Activated naive CD8-positive, alpha-beta T cell treated with anti-CD3 and anti-CD28 coated beads, Interleukin-2, amount 10 ng/mL, durations not matched to agents 7 days and 5 days (primary cell): ENCODE measurements around the gene TKTL1. TPM values are rescaled to one million over a fixed set of nuclear protein-coding genes. Genes with fewer than 3 reads are reported as not detected.
"Not testable (repeated sequence)": the region's sequence is repeated elsewhere in the genome, so short reads cannot be mapped to it uniquely, and the experiment has no call there.

ENCODE experiments used
- ATAC-seq: fragments of 150-1000 bp; cut with Tn5 transposase; one replicate; pipeline ENCODE4 v1.10.0; 2021; ENCODE audit warnings: low read depth, moderate library complexity
- POLR2A ChIA-PET: fragments of 350-600 bp; sonication (Branson Sonifier 250); formaldehyde crosslinking; loops from one replicate; lab custom pipeline; 2021; ENCODE audit warnings: antibody characterized with exemption; lab: Charles Lee
- DNase-seq: peaks from one replicate; pipeline ENCODE4 v3.0.0; 2021
- H3K27ac Mint-ChIP-seq: one replicate; pipeline ENCODE4 v1.8.0; 2022; ENCODE audit warnings: mild to moderate bottlenecking, mixed read lengths
- H3K27me3 Mint-ChIP-seq: one replicate; pipeline ENCODE4 v1.8.0; 2022; ENCODE audit warnings: mild to moderate bottlenecking, moderate library complexity, mixed read lengths
- H3K36me3 Mint-ChIP-seq: one replicate; pipeline ENCODE4 v1.8.0; 2021; ENCODE audit warnings: mild to moderate bottlenecking, mixed read lengths
- H3K4me1 Mint-ChIP-seq: one replicate; pipeline ENCODE4 v1.8.0; 2021; ENCODE audit warnings: mixed read lengths
- H3K4me3 Mint-ChIP-seq: one replicate; pipeline ENCODE4 v1.8.0; 2022; ENCODE audit warnings: mild to moderate bottlenecking, moderate library complexity, mixed read lengths
- H3K9me3 Mint-ChIP-seq: one replicate; pipeline ENCODE4 v1.8.0; 2021; ENCODE audit warnings: mixed read lengths
- total RNA-seq, 2 experiments: library from RNA; stranded (reverse); gene quantifications; one replicate each; pipeline ENCODE4 v1.2.3, GENCODE V29; 2021

TKTL1 gene
- total RNA-seq, 2 experiments from 2014 or later = 0.31 to 1.2 TPM

DNA sequence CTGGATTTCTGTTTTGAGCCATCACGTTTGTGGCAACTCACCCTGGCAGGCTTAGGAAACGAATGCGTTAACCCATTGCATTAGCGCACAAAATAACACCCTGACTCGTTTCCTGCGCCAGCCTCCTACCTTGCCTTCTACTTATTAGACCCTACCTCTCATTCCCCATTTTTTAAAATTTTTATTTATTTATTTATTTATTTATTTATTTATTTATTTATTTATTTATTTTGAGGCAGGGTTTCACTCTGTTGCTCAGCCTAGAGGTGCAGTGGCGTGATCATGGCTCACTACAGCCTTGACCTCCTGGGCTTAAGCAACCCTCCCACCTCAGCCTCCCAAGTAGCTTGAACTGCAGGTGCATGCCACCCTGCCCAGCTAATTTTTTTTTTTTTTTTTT lies 7.4 kb downstream of the TKTL1 start:
- DNase-seq, ATAC-seq, H3K4me3 Mint-ChIP-seq, H3K9me3 Mint-ChIP-seq, POLR2A ChIA-PET, H3K27me3 Mint-ChIP-seq, H3K27ac Mint-ChIP-seq, H3K36me3 Mint-ChIP-seq, H3K4me1 Mint-ChIP-seq: not testable (repeated sequence)

DNA sequence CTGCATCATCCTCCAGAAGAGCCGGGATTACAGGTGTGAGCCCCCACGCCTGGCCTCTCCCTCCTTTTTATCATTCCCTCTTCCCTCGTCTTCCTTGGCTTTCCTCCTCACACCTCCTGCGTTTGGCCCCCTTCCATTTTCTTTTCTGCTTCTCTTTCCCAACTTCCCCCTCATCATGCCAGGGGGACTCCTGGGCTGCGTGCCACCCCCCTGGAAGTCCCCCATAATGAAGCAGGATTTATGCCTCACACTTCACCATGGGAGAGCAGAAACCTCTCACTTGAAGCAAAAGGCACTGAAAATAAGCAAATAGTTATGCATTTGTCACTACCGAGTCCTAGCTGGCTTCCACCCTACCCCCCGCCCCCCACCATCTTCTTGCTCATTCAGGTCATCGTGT lies 7.9 kb downstream of the TKTL1 start:
- DNase-seq (no peak), ATAC-seq (no peak)
- Mint-ChIP-seq H3K9me3 (no peaks in the 10 kb centered on the region), H3K4me1 (peaks cover 5% of the 10 kb centered on the region), H3K27ac (peak overlapping the region; percentile 58), H3K36me3 (no peaks in the 10 kb centered on the region), H3K4me3 (no peak overlapping the region), H3K27me3 (peaks cover 1% of the 10 kb centered on the region)
- POLR2A ChIA-PET = interaction anchor here (0.6 kb wide), 1 partner anchor 251 kb away, joined by 3 read pairs; no protein-coding TSS in a partner anchor

GRCh38 chrX:154304846-154305245 lies 9.3 kb downstream of the TKTL1 start:
- Mint-ChIP-seq H3K4me3 (no peak overlapping the region), H3K27me3 (peaks cover 1% of the 10 kb centered on the region), H3K9me3 (no peaks in the 10 kb centered on the region), H3K27ac (no peak overlapping the region), H3K36me3 (no peaks in the 10 kb centered on the region), H3K4me1 (peaks cover 11% of the 10 kb centered on the region)
- ATAC-seq = no peak
- no peak for DNase-seq
- POLR2A ChIA-PET = no interaction called here

GRCh38 chrX:154305541-154306205 lies 10.1 kb downstream of the TKTL1 start:
- H3K4me1 Mint-ChIP-seq = peaks cover 11% of the 10 kb centered on the region
- ATAC-seq (no peak), DNase-seq (no peak)
- no peaks in the 10 kb centered on the region for H3K27me3 Mint-ChIP-seq
- H3K9me3 Mint-ChIP-seq = no peaks in the 10 kb centered on the region
- no peak overlapping the region for H3K27ac Mint-ChIP-seq
- H3K36me3 Mint-ChIP-seq = no peaks in the 10 kb centered on the region
- no peak overlapping the region for H3K4me3 Mint-ChIP-seq
- POLR2A ChIA-PET = no interaction called here

DNA sequence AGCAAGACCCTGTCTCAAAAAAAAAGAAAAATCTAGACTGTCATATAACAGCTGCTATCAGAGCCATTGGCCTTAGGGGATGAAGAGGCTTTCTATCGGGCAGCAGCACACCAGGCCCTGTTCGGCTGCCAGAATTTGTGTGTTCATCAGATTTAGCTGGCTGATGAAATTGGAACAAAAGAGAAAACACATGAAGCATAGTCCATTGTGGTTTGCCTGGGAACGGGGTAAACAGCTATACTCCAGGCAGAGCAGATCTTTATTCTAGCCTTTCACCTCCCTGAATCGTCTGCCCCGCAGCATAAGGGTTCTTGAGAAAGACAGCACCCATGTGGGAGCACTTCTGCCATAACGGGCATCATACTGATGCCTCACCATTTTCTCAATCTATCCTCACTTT lies 11.6 kb downstream of the TKTL1 start:
- H3K27me3 Mint-ChIP-seq = no peaks in the 10 kb centered on the region
- H3K36me3 Mint-ChIP-seq = no peaks in the 10 kb centered on the region
- ATAC-seq = no peak
- H3K4me1 Mint-ChIP-seq = peaks cover 15% of the 10 kb centered on the region
- no peak overlapping the region for H3K4me3 Mint-ChIP-seq
- no peak overlapping the region for H3K27ac Mint-ChIP-seq
- H3K9me3 Mint-ChIP-seq = no peaks in the 10 kb centered on the region
- no peak for DNase-seq
- POLR2A ChIA-PET = interaction anchor here (0.5 kb wide), 1 partner anchor 167 kb away, joined by 8 read pairs; no protein-coding TSS in a partner anchor

DNA sequence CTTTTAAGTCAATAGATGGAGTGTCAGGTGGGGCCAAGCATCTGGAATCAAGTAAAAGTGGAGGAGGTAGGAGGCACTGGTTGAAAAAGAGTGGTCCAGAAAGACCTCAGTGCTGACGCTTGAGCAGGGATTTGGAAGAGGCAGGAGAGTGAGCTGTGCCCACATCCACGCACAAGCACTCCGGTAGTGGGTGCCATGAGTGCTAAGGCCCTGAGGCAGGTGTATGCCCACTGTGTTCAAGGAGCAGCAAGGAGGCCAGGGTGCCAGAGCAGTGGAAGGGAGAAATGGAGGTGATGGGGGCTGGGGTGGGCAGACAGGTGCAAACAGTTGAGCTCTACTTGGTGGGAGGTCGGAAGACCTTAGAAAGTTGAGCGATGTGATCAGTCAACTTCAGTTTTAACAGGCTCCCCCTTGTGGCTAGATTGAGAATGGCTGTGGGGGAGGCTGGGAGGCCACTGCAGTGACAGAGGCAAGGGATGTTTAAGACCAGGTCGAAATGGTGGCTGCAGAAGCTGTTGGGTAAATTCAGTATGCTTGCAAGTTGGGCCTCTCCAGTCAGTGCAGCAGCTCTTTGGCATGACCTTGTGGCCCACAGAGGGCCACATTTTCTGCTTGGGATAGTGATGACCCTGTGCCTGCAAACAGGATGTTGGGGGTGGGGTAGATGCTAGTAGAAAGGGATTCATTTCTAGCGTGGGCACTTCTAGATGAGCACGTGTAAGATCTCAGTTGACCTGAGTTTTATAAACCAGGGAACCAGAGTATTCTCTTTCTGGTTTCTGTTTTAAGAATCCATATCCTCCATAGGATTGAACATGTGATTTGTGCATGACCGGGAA lies 12.7 kb downstream of the TKTL1 start:
- Mint-ChIP-seq H3K9me3 (no peaks in the 10 kb centered on the region), H3K27me3 (no peaks in the 10 kb centered on the region), H3K4me1 (peaks cover 21% of the 10 kb centered on the region), H3K4me3 (peak overlapping the region; percentile 30), H3K36me3 (no peaks in the 10 kb centered on the region), H3K27ac (peak overlapping the region; percentile 87)
- POLR2A ChIA-PET = interaction anchor here (0.6 kb wide), 1 partner anchor 171 kb away, joined by 3 read pairs; no protein-coding TSS in a partner anchor
- peak; percentile 72 for DNase-seq
- ATAC-seq = peak; percentile 82

DNA sequence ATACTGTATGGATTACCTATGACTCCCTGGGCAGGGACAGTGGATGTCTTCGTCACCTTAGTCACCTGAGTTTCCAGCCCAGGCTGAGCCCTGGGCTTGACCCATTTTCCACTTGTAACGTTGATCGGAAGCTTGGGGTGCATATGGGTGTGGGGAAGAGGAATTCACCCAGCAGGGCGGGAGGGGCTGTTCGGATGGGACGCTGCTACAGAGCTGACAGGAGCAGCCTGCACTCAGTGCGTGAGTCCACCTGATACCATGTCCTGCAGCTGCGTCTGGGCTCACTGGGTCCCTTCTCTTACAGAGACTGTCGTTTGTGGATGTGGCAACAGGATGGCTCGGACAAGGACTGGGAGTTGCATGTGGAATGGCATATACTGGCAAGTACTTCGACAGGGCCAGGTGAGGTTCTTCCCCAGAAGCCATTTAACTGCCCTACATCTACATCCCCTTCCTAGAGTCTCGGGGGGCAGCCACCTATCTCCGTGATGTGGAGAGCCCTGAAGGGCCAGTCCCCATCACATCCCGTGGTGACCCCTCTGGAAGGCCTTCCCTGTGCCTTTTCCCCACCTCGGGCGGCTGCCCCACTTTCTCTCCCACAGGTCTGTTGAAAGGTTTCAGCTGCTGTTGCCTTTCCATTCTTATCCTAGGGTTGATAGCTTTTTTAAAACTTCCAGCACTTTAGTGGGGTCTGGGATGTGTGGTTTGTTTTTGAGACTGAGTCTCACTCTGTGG lies 13.6 kb downstream of the TKTL1 start:
- DNase-seq = no peak
- no peaks in the 10 kb centered on the region for H3K9me3 Mint-ChIP-seq
- peaks cover 25% of the 10 kb centered on the region for H3K4me1 Mint-ChIP-seq
- H3K27ac Mint-ChIP-seq = peak overlapping the region; percentile 87
- H3K4me3 Mint-ChIP-seq = no peak overlapping the region
- H3K27me3 Mint-ChIP-seq = no peaks in the 10 kb centered on the region
- POLR2A ChIA-PET = no interaction called here
- ATAC-seq = no peak
- H3K36me3 Mint-ChIP-seq = no peaks in the 10 kb centered on the region

DNA sequence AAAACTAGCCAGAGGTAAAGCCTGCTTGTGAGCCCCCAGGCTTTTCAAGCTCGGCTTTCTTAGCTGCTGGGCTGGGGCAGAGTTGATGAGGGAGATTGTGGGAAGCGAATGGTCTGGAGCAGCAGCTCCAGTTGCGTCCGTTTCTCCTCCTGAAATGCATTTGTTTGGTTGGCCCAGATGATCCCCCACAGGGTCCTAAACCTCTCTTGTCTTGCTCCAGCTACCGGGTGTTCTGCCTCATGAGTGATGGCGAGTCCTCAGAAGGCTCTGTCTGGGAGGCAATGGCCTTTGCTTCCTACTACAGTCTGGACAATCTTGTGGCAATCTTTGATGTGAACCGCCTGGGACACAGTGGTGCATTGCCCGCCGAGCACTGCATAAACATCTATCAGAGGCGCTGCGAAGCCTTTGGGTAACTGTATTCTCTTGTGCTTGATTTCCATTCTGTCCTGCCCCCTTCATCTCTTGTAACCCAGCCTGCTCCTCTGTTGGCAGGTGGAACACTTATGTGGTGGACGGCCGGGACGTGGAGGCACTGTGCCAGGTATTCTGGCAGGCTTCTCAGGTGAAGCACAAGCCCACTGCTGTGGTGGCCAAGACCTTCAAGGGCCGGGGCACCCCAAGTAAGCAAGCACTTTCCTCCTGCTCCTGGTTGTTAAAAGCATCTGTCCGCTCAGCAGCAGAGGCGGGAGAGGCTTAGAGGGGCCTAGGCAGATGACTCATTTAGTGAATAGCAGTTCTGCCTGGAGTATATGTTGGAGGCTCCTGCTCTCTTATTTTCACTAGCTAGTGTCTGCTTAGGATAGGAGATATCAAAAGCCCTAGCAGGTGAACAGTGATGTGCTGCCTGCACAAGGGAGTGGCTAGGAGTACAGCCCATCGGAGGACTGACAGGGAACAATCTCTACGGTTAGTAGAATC lies 15.3 kb downstream of the TKTL1 start:
- Mint-ChIP-seq H3K27ac (no peak overlapping the region), H3K27me3 (no peaks in the 10 kb centered on the region), H3K36me3 (no peaks in the 10 kb centered on the region), H3K4me1 (peaks cover 26% of the 10 kb centered on the region), H3K4me3 (no peak overlapping the region), H3K9me3 (no peaks in the 10 kb centered on the region)
- ATAC-seq (no peak), DNase-seq (no peak)
- POLR2A ChIA-PET = interaction anchor here (0.8 kb wide), 1 partner anchor 214 kb away, joined by 4 read pairs; no protein-coding TSS in a partner anchor

DNA sequence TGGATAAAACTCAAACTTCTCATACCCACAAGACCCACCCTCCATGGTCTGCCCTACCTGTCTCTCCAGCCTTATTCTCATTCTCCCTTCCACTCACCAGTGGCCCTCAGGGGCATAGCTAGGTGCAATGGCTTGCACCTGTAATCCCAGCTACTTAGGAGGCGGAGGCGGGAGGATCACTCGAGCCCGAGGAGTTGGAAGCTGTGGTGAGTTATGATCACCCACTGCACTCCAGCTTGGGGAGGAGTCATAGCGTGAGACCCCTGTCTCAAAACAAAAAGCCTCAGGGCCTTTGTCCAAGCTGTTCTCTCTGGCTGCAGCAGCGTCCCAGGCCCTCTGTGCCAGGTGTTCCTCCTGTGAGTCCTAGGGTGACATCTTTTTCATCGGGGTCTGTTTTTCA lies 16.5 kb downstream of the TKTL1 start:
- POLR2A ChIA-PET = interaction anchor here (0.8 kb wide), 1 partner anchor 215 kb away, joined by 4 read pairs; no protein-coding TSS in a partner anchor

DNA sequence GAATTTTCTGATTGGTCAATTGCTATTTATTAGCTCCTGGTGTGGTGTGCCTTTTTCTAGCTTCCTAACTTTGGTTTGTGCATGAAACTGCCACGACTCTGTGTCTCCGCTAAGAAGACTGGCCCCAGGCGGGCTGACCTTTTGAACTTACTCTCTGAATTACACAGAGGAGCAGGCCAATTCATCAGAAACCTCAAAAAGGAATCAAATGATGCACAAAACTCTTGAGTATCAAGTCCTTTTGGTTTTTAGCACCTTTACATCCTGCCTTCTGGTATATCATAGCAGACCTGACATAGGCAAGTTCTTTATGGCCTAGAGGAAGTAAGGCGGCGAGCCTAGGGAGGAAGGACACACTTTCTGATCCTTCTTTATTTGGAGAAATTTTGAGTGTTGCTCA lies 17.6 kb downstream of the TKTL1 start:
- H3K4me1 Mint-ChIP-seq = peaks cover 32% of the 10 kb centered on the region
- H3K4me3 Mint-ChIP-seq = peak overlapping the region; percentile 54
- H3K36me3 Mint-ChIP-seq = no peaks in the 10 kb centered on the region
- DNase-seq (no peak), ATAC-seq (peak; percentile 70)
- H3K9me3 Mint-ChIP-seq = no peaks in the 10 kb centered on the region
- H3K27me3 Mint-ChIP-seq = no peaks in the 10 kb centered on the region
- peak overlapping the region; percentile 80 for H3K27ac Mint-ChIP-seq
- POLR2A ChIA-PET = no interaction called here

More for the DNA sequence above, 16.5 kb downstream of the TKTL1 start:
- Mint-ChIP-seq H3K9me3 (no peaks in the 10 kb centered on the region), H3K27me3 (no peaks in the 10 kb centered on the region), H3K36me3 (no peaks in the 10 kb centered on the region), H3K27ac (no peak overlapping the region), H3K4me3 (no peak overlapping the region), H3K4me1 (peaks cover 27% of the 10 kb centered on the region)
- no peak for DNase-seq
- no peak for ATAC-seq

- peaks cover 28% of the 10 kb centered on the region for H3K4me1 Mint-ChIP-seq
- no peak overlapping the region for H3K27ac Mint-ChIP-seq
- POLR2A ChIA-PET = interaction anchor here (0.6 to 1.6 kb wide), 2 partner anchors 12 to 543 kb away, joined by 3 to 5 read pairs; no protein-coding TSS in a partner anchor
- no peak for ATAC-seq
- no peak overlapping the region for H3K4me3 Mint-ChIP-seq
- H3K27me3 Mint-ChIP-seq = no peaks in the 10 kb centered on the region
- no peak for DNase-seq
- H3K9me3 Mint-ChIP-seq = no peaks in the 10 kb centered on the region
- no peaks in the 10 kb centered on the region for H3K36me3 Mint-ChIP-seq
Measured at GRCh38 chrX:154315416-154315815, 19.8 kb downstream of the TKTL1 start.

GRCh38 chrX:154317391-154317995 lies 21.9 kb downstream of the TKTL1 start:
- H3K27ac Mint-ChIP-seq = no peak overlapping the region
- no peaks in the 10 kb centered on the region for H3K9me3 Mint-ChIP-seq
- no peak for ATAC-seq
- H3K36me3 Mint-ChIP-seq = no peaks in the 10 kb centered on the region
- H3K4me3 Mint-ChIP-seq = no peak overlapping the region
- no peaks in the 10 kb centered on the region for H3K27me3 Mint-ChIP-seq
- DNase-seq = no peak
- H3K4me1 Mint-ChIP-seq = peaks cover 38% of the 10 kb centered on the region
- POLR2A ChIA-PET = no interaction called here
